Erythroblast (primary cell): Measurements from ENCODE around the gene MKI67.

ENCODE experiments used
- GATA1 ChIP-seq: IDR thresholded peaks from 2 replicates; pipeline ENCODE4 v1.6.1; 2011; ENCODE audit warnings: low read depth, mild to moderate bottlenecking, control low read depth, low read length, moderate library complexity
- POLR2A ChIP-seq: IDR thresholded peaks from 2 replicates; pipeline ENCODE4 v1.6.1; 2011; ENCODE audit warnings: mild to moderate bottlenecking, low read length

DNA sequence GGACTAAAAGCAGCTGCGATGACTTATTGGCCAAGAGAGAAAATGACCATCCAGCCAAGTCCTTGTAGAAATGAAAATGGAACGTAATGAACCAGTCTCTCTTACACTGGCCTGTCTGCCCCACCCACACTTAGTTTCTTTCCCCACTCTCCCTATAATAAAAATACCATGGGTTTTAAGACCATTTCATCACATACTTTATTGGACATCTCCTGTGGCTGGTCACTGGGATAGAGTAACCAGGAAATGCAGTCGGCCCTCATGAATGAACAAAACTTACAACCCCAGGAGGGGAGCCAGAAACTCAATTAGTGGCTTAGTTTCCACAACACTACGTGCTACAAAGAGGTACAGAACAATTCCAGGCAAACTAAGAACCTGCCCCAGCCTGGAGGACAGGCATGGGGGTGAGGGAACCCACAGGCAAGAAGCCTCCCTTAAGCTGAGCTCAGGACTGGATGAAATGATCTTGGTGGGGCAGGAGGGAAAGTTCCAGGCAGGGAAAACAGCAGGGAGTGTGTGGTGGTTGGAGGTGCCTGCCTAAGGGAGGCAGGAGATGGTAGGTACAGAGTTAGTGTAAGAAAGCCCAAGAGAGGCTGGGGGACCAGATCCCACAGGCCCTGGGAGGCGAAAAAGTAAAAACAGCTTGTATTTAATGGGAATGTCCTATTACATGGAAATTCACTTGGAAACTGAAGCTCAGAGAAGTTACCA lies 29.6 kb downstream of the MKI67 start:
- TF ChIP-seq POLR2A (no peak), GATA1 (no peak)
